Ishikawa (cell line): ENCODE data around the gene CDK19.

ENCODE experiments used
- CEBPB ChIP-seq: IDR thresholded peaks from 2 replicates; pipeline ENCODE4 v1.6.1; 2012
- CREB1 ChIP-seq: IDR thresholded peaks from 2 replicates; pipeline ENCODE4 v1.6.1; 2012; ENCODE audit warnings: low read depth
- EGR1 ChIP-seq: IDR thresholded peaks from 2 replicates; pipeline ENCODE4 v1.6.1; 2012
- EP300 ChIP-seq: IDR thresholded peaks from 2 replicates; pipeline ENCODE4 v1.6.1; 2012; ENCODE audit warnings: borderline replicate concordance
- NFIC ChIP-seq: IDR thresholded peaks from 2 replicates; pipeline ENCODE4 v1.6.1; 2012
- RAD21 ChIP-seq: IDR thresholded peaks from 2 replicates; pipeline ENCODE4 v1.6.1; 2012; ENCODE audit warnings: low read depth
- TAF1 ChIP-seq: IDR thresholded peaks from 2 replicates; pipeline ENCODE4 v1.6.1; 2012; ENCODE audit warnings: low read depth, mild to moderate bottlenecking
- TCF12 ChIP-seq: IDR thresholded peaks from 2 replicates; pipeline ENCODE4 v1.6.1; 2012; ENCODE audit warnings: low read depth
- TEAD4 ChIP-seq: IDR thresholded peaks from 2 replicates; pipeline ENCODE4 v1.6.1; 2012
- YY1 ChIP-seq: IDR thresholded peaks from 2 replicates; pipeline ENCODE4 v1.6.1; 2012; ENCODE audit warnings: low read depth
- TF ChIP-seq, protein P1 (sequence below): IDR thresholded peaks from 2 replicates; pipeline ENCODE4 v1.6.1; 2012
- TF ChIP-seq, protein P2 (sequence below): IDR thresholded peaks from 2 replicates; pipeline ENCODE4 v1.6.1; 2012; ENCODE audit warnings: low read depth, mild to moderate bottlenecking
- TF ChIP-seq, protein P3 (sequence below): IDR thresholded peaks from 2 replicates; pipeline ENCODE4 v1.6.1; 2012

DNA sequence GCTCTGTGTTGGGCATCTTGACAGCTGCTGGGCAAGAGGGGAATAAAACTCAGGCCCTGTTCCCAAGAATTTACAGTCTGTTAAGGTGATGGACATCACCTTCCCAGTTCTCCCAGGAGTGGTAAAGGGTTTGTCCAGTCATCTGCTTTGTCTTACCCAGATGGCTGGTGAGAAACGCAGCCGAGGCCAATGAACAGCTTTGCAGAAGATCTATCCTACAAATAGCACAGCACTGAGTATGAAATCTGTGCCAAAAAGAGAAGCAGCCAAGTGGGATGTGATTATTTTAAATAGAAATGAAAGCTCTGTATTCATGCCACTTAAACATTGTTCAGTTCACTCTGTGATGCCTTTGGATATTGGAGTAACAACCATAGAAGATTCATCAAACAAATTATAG lies 206.2 kb downstream of the CDK19 start:
- TF ChIP-seq YY1 (no peak), EP300 (no peak), RAD21 (no peak), CREB1 (no peak), CEBPB (no peak), NFIC (no peak), TCF12 (no peak), EGR1 (no peak), TAF1 (no peak), TEAD4 (no peak)
- TF ChIP-seq, protein P1, sequence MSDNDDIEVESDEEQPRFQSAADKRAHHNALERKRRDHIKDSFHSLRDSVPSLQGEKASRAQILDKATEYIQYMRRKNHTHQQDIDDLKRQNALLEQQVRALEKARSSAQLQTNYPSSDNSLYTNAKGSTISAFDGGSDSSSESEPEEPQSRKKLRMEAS = no peak
- TF ChIP-seq, protein P2, sequence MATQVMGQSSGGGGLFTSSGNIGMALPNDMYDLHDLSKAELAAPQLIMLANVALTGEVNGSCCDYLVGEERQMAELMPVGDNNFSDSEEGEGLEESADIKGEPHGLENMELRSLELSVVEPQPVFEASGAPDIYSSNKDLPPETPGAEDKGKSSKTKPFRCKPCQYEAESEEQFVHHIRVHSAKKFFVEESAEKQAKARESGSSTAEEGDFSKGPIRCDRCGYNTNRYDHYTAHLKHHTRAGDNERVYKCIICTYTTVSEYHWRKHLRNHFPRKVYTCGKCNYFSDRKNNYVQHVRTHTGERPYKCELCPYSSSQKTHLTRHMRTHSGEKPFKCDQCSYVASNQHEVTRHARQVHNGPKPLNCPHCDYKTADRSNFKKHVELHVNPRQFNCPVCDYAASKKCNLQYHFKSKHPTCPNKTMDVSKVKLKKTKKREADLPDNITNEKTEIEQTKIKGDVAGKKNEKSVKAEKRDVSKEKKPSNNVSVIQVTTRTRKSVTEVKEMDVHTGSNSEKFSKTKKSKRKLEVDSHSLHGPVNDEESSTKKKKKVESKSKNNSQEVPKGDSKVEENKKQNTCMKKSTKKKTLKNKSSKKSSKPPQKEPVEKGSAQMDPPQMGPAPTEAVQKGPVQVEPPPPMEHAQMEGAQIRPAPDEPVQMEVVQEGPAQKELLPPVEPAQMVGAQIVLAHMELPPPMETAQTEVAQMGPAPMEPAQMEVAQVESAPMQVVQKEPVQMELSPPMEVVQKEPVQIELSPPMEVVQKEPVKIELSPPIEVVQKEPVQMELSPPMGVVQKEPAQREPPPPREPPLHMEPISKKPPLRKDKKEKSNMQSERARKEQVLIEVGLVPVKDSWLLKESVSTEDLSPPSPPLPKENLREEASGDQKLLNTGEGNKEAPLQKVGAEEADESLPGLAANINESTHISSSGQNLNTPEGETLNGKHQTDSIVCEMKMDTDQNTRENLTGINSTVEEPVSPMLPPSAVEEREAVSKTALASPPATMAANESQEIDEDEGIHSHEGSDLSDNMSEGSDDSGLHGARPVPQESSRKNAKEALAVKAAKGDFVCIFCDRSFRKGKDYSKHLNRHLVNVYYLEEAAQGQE = no peak
- TF ChIP-seq, protein P3, sequence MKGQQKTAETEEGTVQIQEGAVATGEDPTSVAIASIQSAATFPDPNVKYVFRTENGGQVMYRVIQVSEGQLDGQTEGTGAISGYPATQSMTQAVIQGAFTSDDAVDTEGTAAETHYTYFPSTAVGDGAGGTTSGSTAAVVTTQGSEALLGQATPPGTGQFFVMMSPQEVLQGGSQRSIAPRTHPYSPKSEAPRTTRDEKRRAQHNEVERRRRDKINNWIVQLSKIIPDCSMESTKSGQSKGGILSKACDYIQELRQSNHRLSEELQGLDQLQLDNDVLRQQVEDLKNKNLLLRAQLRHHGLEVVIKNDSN = no peak
